Measurements from ENCODE around the gene CADPS2. TPM values are rescaled to one million over a fixed set of nuclear protein-coding genes. Genes with fewer than 3 reads are reported as not detected.
A peak's percentile ranks its signal among the peaks of the same experiment; 100 is the strongest.

Gene CADPS2
- total RNA-seq, 1 donor from 2014 or later = 4.3 TPM

DNA sequence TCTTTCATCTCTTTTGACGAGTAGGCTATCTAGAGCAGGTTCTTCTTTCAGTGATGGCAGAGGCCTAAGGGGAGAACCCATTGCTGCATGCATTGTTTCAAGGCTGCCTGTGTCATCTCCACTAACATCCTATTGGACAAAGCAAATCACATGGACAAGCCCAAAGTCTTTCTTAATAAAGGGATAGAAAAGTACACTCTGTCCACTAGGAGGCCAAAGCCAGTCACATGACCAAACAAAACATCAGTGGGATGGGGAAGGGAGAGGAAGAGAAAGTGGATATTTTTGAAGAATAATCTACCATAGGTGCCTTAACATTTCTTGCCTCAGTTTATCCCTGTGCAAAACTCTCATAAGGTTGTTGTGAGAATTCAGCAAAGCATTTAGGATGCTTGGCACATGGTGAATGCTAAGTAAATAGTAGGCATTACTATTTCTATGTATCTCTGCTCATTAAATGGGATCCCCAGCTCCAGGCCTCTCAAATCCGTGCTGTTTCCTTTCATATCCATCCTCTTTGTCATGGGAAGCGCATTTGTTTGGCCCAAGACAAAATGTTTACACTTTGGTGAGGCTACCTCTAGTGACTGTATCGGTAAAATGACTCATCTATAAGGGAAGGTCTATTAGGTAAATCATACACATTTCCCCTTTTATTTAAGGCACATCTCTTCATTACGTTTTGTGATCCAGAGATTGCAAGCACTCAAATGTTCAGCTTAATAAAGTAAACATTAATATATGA is 16.7 kb upstream of the CADPS2 start:
- Mint-ChIP-seq H3K4me1 (ENCODE audit: low read depth) (no peaks in the 10 kb centered on the region), H3K27ac (no peak overlapping the region)

DNA sequence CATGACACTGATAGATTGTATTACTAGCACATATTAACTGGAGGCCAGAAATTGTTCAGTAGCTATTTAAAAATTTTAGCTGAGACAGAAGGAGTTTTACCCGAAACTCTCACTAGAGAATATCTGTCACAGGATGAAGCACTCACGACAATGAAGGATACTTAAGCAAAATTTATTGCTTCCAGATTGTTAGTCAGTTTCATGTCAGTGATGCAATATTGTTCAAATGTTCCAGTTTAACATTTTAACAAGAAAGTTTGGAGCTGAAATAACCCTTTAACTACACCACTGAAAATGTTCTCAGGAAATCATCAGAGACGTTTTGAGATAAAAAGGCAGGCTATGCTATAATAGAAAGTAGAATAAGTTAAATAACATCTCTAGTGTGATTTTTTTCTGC is 15.0 kb upstream of the CADPS2 start:
- H3K27ac Mint-ChIP-seq = no peak overlapping the region
- H3K4me3 Mint-ChIP-seq (ENCODE audit: low read depth) = no peak overlapping the region
- H3K4me1 Mint-ChIP-seq (ENCODE audit: low read depth) = no peaks in the 10 kb centered on the region
- H3K36me3 Mint-ChIP-seq (ENCODE audit: insufficient read depth) = no peaks in the 10 kb centered on the region
- DNase-seq (ENCODE audit: low spot score, unreplicated experiment) = no peak
- H3K27me3 Mint-ChIP-seq = no peaks in the 10 kb centered on the region
- TF ChIP-seq, protein P1, sequence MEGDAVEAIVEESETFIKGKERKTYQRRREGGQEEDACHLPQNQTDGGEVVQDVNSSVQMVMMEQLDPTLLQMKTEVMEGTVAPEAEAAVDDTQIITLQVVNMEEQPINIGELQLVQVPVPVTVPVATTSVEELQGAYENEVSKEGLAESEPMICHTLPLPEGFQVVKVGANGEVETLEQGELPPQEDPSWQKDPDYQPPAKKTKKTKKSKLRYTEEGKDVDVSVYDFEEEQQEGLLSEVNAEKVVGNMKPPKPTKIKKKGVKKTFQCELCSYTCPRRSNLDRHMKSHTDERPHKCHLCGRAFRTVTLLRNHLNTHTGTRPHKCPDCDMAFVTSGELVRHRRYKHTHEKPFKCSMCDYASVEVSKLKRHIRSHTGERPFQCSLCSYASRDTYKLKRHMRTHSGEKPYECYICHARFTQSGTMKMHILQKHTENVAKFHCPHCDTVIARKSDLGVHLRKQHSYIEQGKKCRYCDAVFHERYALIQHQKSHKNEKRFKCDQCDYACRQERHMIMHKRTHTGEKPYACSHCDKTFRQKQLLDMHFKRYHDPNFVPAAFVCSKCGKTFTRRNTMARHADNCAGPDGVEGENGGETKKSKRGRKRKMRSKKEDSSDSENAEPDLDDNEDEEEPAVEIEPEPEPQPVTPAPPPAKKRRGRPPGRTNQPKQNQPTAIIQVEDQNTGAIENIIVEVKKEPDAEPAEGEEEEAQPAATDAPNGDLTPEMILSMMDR (IDR thresholded peaks at IDR 0.05; ENCODE audit: unreplicated experiment) = no peak
- H3K9me3 Mint-ChIP-seq (ENCODE audit: low read depth) = no peaks in the 10 kb centered on the region

More for the DNA sequence above, 16.7 kb upstream of the CADPS2 start:
- no peaks in the 10 kb centered on the region for H3K27me3 Mint-ChIP-seq
- no peaks in the 10 kb centered on the region for H3K36me3 Mint-ChIP-seq (ENCODE audit: insufficient read depth)
- no peaks in the 10 kb centered on the region for H3K9me3 Mint-ChIP-seq (ENCODE audit: low read depth)
- TF ChIP-seq, protein P1 (IDR thresholded peaks at IDR 0.05; ENCODE audit: unreplicated experiment) = peak; percentile 23
- H3K4me3 Mint-ChIP-seq (ENCODE audit: low read depth) = no peak overlapping the region
- no peak for DNase-seq (ENCODE audit: low spot score, unreplicated experiment)

DNA sequence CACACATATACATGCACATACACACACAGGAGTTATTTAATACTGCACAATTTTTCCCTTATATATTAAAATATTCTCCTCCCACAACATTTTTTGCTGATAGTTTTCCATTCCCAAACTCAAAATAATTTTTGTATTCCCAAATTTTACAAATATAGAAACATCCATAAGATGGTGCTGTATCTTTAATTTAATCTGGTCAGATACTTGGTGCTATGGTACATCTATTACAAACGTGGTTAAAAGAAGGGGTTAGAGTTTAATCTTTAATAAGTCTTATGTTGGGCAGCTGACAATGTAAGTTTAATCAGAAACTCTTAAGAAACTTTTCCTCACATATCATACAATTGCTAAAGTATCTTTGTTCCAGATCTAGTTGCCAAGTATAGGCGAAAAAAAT is 10.2 kb upstream of the CADPS2 start:
- Mint-ChIP-seq H3K36me3 (ENCODE audit: insufficient read depth) (no peaks in the 10 kb centered on the region), H3K4me3 (ENCODE audit: low read depth) (no peak overlapping the region), H3K4me1 (ENCODE audit: low read depth) (peaks cover under 1% of the 10 kb centered on the region), H3K27ac (no peak overlapping the region), H3K9me3 (ENCODE audit: low read depth) (no peaks in the 10 kb centered on the region), H3K27me3 (no peaks in the 10 kb centered on the region)
- no peak for DNase-seq (ENCODE audit: low spot score, unreplicated experiment)
- TF ChIP-seq, protein P1 (IDR thresholded peaks at IDR 0.05; ENCODE audit: unreplicated experiment) = no peak

DNA sequence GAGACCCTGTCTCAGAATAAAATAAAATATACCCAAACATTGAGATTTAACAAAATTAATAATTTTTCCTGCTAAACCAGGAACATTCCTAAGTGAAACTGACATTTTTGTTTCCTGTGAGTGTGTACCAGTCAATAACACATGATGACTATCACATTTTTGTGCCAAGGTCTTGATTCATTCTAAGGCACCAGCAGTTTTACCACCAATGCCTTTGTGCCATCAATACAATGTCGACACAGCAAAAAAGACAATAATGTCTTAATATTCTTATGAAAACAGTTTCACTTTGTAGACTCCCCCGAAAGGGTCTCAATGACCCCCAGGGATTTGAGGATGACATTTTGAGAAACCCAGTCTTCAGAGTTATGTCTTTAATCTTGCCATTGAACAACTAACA is 7.2 kb upstream of the CADPS2 start:
- Mint-ChIP-seq H3K27ac (no peak overlapping the region), H3K36me3 (ENCODE audit: insufficient read depth) (no peaks in the 10 kb centered on the region), H3K27me3 (peaks cover 17% of the 10 kb centered on the region), H3K9me3 (ENCODE audit: low read depth) (no peaks in the 10 kb centered on the region), H3K4me3 (ENCODE audit: low read depth) (no peak overlapping the region), H3K4me1 (ENCODE audit: low read depth) (peaks cover 4% of the 10 kb centered on the region)
- TF ChIP-seq, protein P1 (IDR thresholded peaks at IDR 0.05; ENCODE audit: unreplicated experiment) = no peak
- no peak for DNase-seq (ENCODE audit: low spot score, unreplicated experiment)

DNA sequence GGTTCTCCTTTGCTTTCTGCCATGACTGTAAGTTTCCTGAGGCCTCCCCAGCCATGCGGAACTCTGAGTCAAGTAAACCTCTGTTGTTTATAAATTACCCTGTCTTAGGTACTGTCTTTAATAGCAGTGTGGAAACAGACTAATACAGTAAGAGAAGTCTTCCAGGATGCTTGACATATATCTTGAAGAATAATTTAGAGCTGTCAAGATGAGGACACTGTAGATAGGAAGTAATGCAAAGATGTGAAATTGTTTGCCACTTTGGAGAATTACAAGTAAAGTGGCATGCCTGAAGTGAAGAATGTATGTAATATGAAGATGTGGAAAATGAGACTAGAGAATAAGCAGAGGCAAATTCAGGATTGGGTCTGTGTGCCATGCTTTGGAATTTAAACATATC is 2.9 kb upstream of the CADPS2 start:
- Mint-ChIP-seq H3K27ac (no peak overlapping the region), H3K9me3 (ENCODE audit: low read depth) (no peaks in the 10 kb centered on the region), H3K4me1 (ENCODE audit: low read depth) (peaks cover 16% of the 10 kb centered on the region), H3K36me3 (ENCODE audit: insufficient read depth) (no peaks in the 10 kb centered on the region), H3K27me3 (peaks cover 37% of the 10 kb centered on the region), H3K4me3 (ENCODE audit: low read depth) (no peak overlapping the region)
- TF ChIP-seq, protein P1 (IDR thresholded peaks at IDR 0.05; ENCODE audit: unreplicated experiment) = no peak
- no peak for DNase-seq (ENCODE audit: low spot score, unreplicated experiment)

Data from progenitor cell of endocrine pancreas (in vitro differentiated cells).